ENCODE measurements around the gene MYO7B. TPM values are rescaled to one million over a fixed set of nuclear protein-coding genes. Genes with fewer than 3 reads are reported as not detected.

The MYO7B gene
- total and polyA plus RNA-seq, 2 donors (not counting 1 experiment from before 2014, with no cell fraction given): under 0.01 TPM; not detected in 1

DNA sequence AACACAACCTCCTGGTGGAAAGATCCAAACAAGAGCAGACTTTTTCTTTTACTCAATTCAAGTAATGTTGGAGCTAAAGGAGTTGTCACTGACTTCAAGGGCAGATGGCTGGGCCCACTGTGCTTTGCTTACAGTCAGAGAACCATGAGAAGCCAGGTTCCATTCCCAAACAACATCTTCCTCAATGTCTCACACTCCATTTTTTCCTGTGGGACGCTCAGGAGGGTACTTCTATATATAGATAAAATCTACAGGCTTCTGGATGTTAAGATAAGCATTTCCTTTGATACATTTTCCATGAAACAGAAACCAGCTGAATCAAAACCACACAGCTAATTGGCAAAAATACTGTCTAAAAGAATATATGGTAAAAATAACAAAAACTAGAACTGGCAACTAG is 23.6 kb upstream of the MYO7B start:
- Histone ChIP-seq H3K9me3 (ENCODE audit: control insufficient read depth, insufficient read depth, low read depth, low read length) (no peaks in the 10 kb centered on the region), H3K4me2 (ENCODE audit: extremely low read depth, insufficient read depth, low read length) (no peak overlapping the region), H3K9ac (ENCODE audit: insufficient read depth, low read length) (no peak overlapping the region), H3K79me2 (ENCODE audit: control insufficient read depth, insufficient read depth, low read length) (peaks cover 73% of the 10 kb centered on the region), H3K27me3 (ENCODE audit: control insufficient read depth, insufficient read depth, low read length) (no peaks in the 10 kb centered on the region), H4K20me1 (ENCODE audit: control insufficient read depth, extremely low read depth, insufficient read depth, low read length) (peaks cover 1% of the 10 kb centered on the region), H3K4me3 (replicated peaks in 1 of 4; ENCODE audit: control extremely low read depth in 1 of 4, insufficient read depth in 1 of 4, low read depth in 3 of 4, low read length in 4 of 4) (no peak overlapping the region), H3K4me1 (ENCODE audit: control insufficient read depth, extremely low read depth, insufficient read depth, low read length) (peaks cover 17% of the 10 kb centered on the region), H2AFZ (ENCODE audit: low read length) (no peak overlapping the region), H3K27ac (ENCODE audit: insufficient read depth, low read length) (no peak overlapping the region), H3K36me3 (ENCODE audit: control insufficient read depth, insufficient read depth, low read length) (peaks cover 7% of the 10 kb centered on the region)
- TF ChIP-seq, protein P1, sequence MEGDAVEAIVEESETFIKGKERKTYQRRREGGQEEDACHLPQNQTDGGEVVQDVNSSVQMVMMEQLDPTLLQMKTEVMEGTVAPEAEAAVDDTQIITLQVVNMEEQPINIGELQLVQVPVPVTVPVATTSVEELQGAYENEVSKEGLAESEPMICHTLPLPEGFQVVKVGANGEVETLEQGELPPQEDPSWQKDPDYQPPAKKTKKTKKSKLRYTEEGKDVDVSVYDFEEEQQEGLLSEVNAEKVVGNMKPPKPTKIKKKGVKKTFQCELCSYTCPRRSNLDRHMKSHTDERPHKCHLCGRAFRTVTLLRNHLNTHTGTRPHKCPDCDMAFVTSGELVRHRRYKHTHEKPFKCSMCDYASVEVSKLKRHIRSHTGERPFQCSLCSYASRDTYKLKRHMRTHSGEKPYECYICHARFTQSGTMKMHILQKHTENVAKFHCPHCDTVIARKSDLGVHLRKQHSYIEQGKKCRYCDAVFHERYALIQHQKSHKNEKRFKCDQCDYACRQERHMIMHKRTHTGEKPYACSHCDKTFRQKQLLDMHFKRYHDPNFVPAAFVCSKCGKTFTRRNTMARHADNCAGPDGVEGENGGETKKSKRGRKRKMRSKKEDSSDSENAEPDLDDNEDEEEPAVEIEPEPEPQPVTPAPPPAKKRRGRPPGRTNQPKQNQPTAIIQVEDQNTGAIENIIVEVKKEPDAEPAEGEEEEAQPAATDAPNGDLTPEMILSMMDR (conservative IDR thresholded peaks at IDR 0.05 in 1 of 2, IDR thresholded peaks at IDR 0.05 in 1 of 2; ENCODE audit: low read depth in 1 of 2, low read length in 2 of 2): no peak
- TF ChIP-seq EZH2 (IDR thresholded peaks at IDR 0.05; ENCODE audit: low read length, missing control alignments): no peak
- DNase-seq (ENCODE audit: low read depth in 2 of 2): no peak

DNA sequence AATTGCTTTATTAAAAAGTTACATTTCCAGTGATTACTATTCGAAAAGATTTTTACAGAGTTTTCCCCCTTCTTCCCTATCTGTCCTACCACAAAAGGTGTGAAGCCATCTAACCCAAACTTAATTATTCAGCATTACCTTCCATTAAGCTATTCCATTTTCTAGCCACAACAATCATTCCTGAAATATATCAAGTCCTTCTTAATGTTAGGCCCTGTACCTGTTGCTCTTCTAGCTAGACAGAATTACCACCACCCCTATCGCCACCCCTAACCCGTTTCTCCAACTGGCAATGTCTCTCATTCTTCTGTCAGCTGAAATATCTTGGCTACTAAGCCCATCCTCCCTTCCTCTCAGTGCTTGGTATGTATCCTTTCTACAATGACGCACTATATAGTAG is 23.1 kb upstream of the MYO7B start:
- H4K20me1 ChIP-seq (ENCODE audit: control insufficient read depth, extremely low read depth, insufficient read depth, low read length): peaks cover 1% of the 10 kb centered on the region

DNA sequence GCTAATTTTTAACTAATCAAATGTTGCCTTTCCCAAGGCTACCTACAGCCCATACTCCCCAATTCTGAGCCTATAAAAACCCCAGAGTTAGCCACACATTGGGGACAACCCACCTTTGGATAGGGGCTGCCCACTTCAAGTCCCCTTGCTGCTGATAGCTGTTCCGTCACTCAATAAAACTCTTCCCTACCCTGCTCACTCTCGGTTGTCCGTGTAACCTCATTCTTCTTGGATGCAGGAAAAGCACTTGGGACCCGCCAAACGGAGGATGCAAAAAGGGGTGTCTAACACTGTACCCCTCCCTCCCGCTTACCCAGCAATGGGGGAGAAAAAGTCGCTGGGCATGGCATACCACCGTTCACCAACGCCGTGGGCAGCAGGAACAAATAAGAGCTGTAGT is 21.4 kb upstream of the MYO7B start:
- DNase-seq (ENCODE audit: low read depth in 2 of 2): no peak
- peaks cover 1% of the 10 kb centered on the region for H4K20me1 ChIP-seq (ENCODE audit: control insufficient read depth, extremely low read depth, insufficient read depth, low read length)
- H2AFZ ChIP-seq (ENCODE audit: low read length): no peak overlapping the region
- H3K27ac ChIP-seq (ENCODE audit: insufficient read depth, low read length): no peak overlapping the region
- H3K4me3 ChIP-seq (replicated peaks in 1 of 4; ENCODE audit: control extremely low read depth in 1 of 4, insufficient read depth in 1 of 4, low read depth in 3 of 4, low read length in 4 of 4): no peak overlapping the region
- no peak overlapping the region for H3K4me2 ChIP-seq (ENCODE audit: extremely low read depth, insufficient read depth, low read length)
- no peaks in the 10 kb centered on the region for H3K9me3 ChIP-seq (ENCODE audit: control insufficient read depth, insufficient read depth, low read depth, low read length)
- H3K27me3 ChIP-seq (ENCODE audit: control insufficient read depth, insufficient read depth, low read length): no peaks in the 10 kb centered on the region
- H3K9ac ChIP-seq (ENCODE audit: insufficient read depth, low read length): no peak overlapping the region
- no peak for TF ChIP-seq EZH2 (IDR thresholded peaks at IDR 0.05; ENCODE audit: low read length, missing control alignments)
- TF ChIP-seq, protein P1 (conservative IDR thresholded peaks at IDR 0.05 in 1 of 2, IDR thresholded peaks at IDR 0.05 in 1 of 2; ENCODE audit: low read depth in 1 of 2, low read length in 2 of 2): no peak
- peaks cover 7% of the 10 kb centered on the region for H3K36me3 ChIP-seq (ENCODE audit: control insufficient read depth, insufficient read depth, low read length)
- H3K4me1 ChIP-seq (ENCODE audit: control insufficient read depth, extremely low read depth, insufficient read depth, low read length): peaks cover 9% of the 10 kb centered on the region
- peaks cover 72% of the 10 kb centered on the region for H3K79me2 ChIP-seq (ENCODE audit: control insufficient read depth, insufficient read depth, low read length)

More for the DNA sequence above, 23.1 kb upstream of the MYO7B start:
- TF ChIP-seq, protein P1 (conservative IDR thresholded peaks at IDR 0.05 in 1 of 2, IDR thresholded peaks at IDR 0.05 in 1 of 2; ENCODE audit: low read depth in 1 of 2, low read length in 2 of 2): no peak
- TF ChIP-seq EZH2 (IDR thresholded peaks at IDR 0.05; ENCODE audit: low read length, missing control alignments): no peak
- Histone ChIP-seq H3K4me1 (ENCODE audit: control insufficient read depth, extremely low read depth, insufficient read depth, low read length) (peaks cover 17% of the 10 kb centered on the region), H3K4me2 (ENCODE audit: extremely low read depth, insufficient read depth, low read length) (no peak overlapping the region), H3K79me2 (ENCODE audit: control insufficient read depth, insufficient read depth, low read length) (peaks cover 73% of the 10 kb centered on the region), H3K9ac (ENCODE audit: insufficient read depth, low read length) (no peak overlapping the region), H2AFZ (ENCODE audit: low read length) (no peak overlapping the region), H3K4me3 (replicated peaks in 1 of 4; ENCODE audit: control extremely low read depth in 1 of 4, insufficient read depth in 1 of 4, low read depth in 3 of 4, low read length in 4 of 4) (no peak overlapping the region), H3K27me3 (ENCODE audit: control insufficient read depth, insufficient read depth, low read length) (no peaks in the 10 kb centered on the region), H3K36me3 (ENCODE audit: control insufficient read depth, insufficient read depth, low read length) (peaks cover 7% of the 10 kb centered on the region), H3K9me3 (ENCODE audit: control insufficient read depth, insufficient read depth, low read depth, low read length) (no peaks in the 10 kb centered on the region), H3K27ac (ENCODE audit: insufficient read depth, low read length) (no peak overlapping the region)
- DNase-seq (ENCODE audit: low read depth in 2 of 2): no peak
